ENCODE data around the gene LPAR5. TPM values are rescaled to one million over a fixed set of nuclear protein-coding genes. Genes with fewer than 3 reads are reported as not detected.

Gene LPAR5
- polyA plus RNA-seq, 3 donors: 0.11 to 1.0 (median 0.35) TPM

GRCh38 chr12:6582196-6582595 is 53.6 kb downstream of the LPAR5 start:
- WGBS, 3 donors: 76 to 80% (median 76%) methylated on average over 6 of the region's 6 CpGs
- H3K27ac ChIP-seq (ENCODE audit: low read depth, low read length): no peak overlapping the region

GRCh38 chr12:6575648-6576047 is 60.1 kb downstream of the LPAR5 start:
- H3K27ac ChIP-seq (ENCODE audit: low read depth, low read length): no peak overlapping the region
- 88 to 92% (median 89%) methylated on average over 8 of the region's 8 CpGs for WGBS, 3 donors

- 87 to 91% (median 89%) methylated on average over 4 of the region's 4 CpGs for WGBS, 3 donors
- no peak overlapping the region for H3K27ac ChIP-seq (ENCODE audit: low read depth, low read length)
Observed at GRCh38 chr12:6574576-6575295, 61.0 kb downstream of the LPAR5 start.

DNA sequence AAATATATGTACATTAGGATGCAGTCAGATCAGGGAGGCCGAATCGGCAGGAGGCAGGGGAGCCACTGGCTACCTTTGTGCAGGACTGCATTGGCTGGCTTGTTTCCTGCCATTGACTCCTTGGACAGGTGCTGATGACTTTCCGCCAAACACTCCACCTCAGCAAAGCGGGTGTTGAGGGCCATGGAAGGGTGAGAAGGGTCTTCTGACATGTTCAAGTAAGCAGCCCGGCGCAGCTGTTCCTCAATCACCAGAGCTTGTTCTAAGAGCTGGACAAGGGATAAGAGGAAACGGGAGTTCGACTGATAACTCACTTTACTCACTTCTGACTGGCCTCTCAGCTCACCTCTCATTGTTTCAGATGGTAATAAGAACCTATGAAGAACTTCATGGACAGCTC is 62.8 kb downstream of the LPAR5 start:
- no peak overlapping the region for H3K27ac ChIP-seq (ENCODE audit: low read depth, low read length)
- WGBS, 3 donors: 86 to 91% (median 91%) methylated on average over 8 of the region's 8 CpGs

GRCh38 chr12:6570264-6570887 is 65.4 kb downstream of the LPAR5 start:
- WGBS, 3 donors: 58 to 71% (median 66%) methylated on average over 7 of the region's 7 CpGs
- no peak overlapping the region for H3K27ac ChIP-seq (ENCODE audit: low read depth, low read length)

- WGBS, 3 donors: 40 to 85% (median 82%) methylated on average over 7 of the region's 7 CpGs
- H3K27ac ChIP-seq (ENCODE audit: low read depth, low read length): no peak overlapping the region
Observed at GRCh38 chr12:6569786-6570185, 66.0 kb downstream of the LPAR5 start.

DNA sequence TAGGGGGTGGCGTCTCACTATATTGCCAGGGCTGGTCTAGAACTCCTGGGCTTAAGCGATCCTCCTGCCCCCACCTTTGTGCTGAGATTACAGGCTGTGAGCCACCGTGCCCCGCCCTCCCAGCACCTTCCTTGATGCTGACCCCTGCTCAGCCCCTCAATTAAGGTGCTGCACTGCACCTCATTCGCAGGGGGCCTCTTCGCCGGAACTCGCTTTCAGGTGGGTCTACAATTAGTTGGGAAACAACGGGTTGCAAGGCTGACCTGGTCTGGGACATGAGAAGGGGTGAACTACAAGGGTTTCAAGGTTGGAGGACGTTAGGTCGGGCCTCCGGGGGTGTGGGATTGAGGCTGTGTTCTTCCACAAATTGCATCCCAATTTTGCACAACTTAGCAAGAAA is 66.4 kb downstream of the LPAR5 start:
- 66 to 88% (median 87%) methylated on average over 12 of the region's 12 CpGs for WGBS, 3 donors
- no peak overlapping the region for H3K27ac ChIP-seq (ENCODE audit: low read depth, low read length)

Other genes with a start within 250 kb of the LPAR5 start
- gene CD27, start 191.0 kb downstream of the LPAR5 start, polyA plus RNA-seq: 1 to 10 TPM in 1 of 3 donors, under 1 TPM in 1, not detected in 1; 0.82 to 1.1 TPM
- gene TAPBPL, start 183.9 kb downstream of the LPAR5 start, polyA plus RNA-seq: 10 to 100 TPM in 1 of 3 donors, 1 to 10 TPM in 2; 8.0 to 15.9 (median 8.9) TPM
- 1 to 10 TPM; 3.3 to 4.7 (median 4.6) TPM for gene VAMP1, start 165.3 kb downstream of the LPAR5 start, polyA plus RNA-seq
- 100 to 1,000 TPM in 1 of 3 donors, 10 to 100 TPM in 2; 74.8 to 100 (median 94.9) TPM for gene MRPL51, start 142.7 kb downstream of the LPAR5 start, polyA plus RNA-seq
- gene NCAPD2, start 141.9 kb downstream of the LPAR5 start, polyA plus RNA-seq: 1 to 10 TPM; 5.5 to 7.4 (median 7.1) TPM
- 1,000 to 10,000 TPM in 2 of 3 donors, 100 to 1,000 TPM in 1; 763 to 1,731 (median 1,287) TPM for gene GAPDH, start 101.4 kb downstream of the LPAR5 start, polyA plus RNA-seq
- 10 to 100 TPM in 2 of 3 donors, 1 to 10 TPM in 1; 7.3 to 18.7 (median 15.3) TPM for gene IFFO1, start 79.9 kb downstream of the LPAR5 start, polyA plus RNA-seq
- gene NOP2, start 67.7 kb downstream of the LPAR5 start, polyA plus RNA-seq: 10 to 100 TPM; 11.8 to 42.9 (median 22.0) TPM
- 100 to 1,000 TPM in 1 of 3 donors, 10 to 100 TPM in 2; 77.3 to 133 (median 92.3) TPM for gene CHD4, start 28.6 kb downstream of the LPAR5 start, polyA plus RNA-seq
- 1 to 10 TPM in 1 of 3 donors, under 1 TPM in 1, not detected in 1; 0.74 to 1.6 TPM for gene ACRBP, start 11.5 kb upstream of the LPAR5 start, polyA plus RNA-seq
- 10 to 100 TPM; 23.2 to 28.7 (median 25.2) TPM for gene ING4, start 27.2 kb upstream of the LPAR5 start, polyA plus RNA-seq
- gene ZNF384, start 53.4 kb upstream of the LPAR5 start, polyA plus RNA-seq: 10 to 100 TPM; 25.2 to 35.8 (median 25.7) TPM
- under 1 TPM in 2 of 3 donors, not detected in 1; 0.09 to 0.49 TPM for gene PIANP, start 64.9 kb upstream of the LPAR5 start, polyA plus RNA-seq
- 10 to 100 TPM; 33.5 to 71.9 (median 66.1) TPM for gene COPS7A, start 88.1 kb upstream of the LPAR5 start, polyA plus RNA-seq
- 100 to 1,000 TPM in 2 of 3 donors, 10 to 100 TPM in 1; 78.2 to 196 (median 188) TPM for gene MLF2, start 117.2 kb upstream of the LPAR5 start, polyA plus RNA-seq
- gene PTMS, start 130.4 kb upstream of the LPAR5 start, polyA plus RNA-seq: 100 to 1,000 TPM in 2 of 3 donors, 10 to 100 TPM in 1; 71.7 to 632 (median 263) TPM
- gene LAG3, start 136.6 kb upstream of the LPAR5 start, polyA plus RNA-seq: 1 to 10 TPM in 2 of 3 donors, under 1 TPM in 1; 0.08 to 3.0 (median 1.0) TPM
- 10 to 100 TPM in 1 of 3 donors, 1 to 10 TPM in 2; 3.7 to 11.2 (median 7.6) TPM for gene CD4, start 153.6 kb upstream of the LPAR5 start, polyA plus RNA-seq
- gene GPR162, start 185.9 kb upstream of the LPAR5 start, polyA plus RNA-seq: 1 to 10 TPM; 2.0 to 5.1 (median 5.1) TPM
- gene P3H3, start 192.4 kb upstream of the LPAR5 start, polyA plus RNA-seq: 1 to 10 TPM; 5.4 to 9.0 (median 7.4) TPM
- 1 to 10 TPM in 1 of 3 donors, under 1 TPM in 2; 0.86 to 1.7 (median 0.89) TPM for gene GNB3, start 205.0 kb upstream of the LPAR5 start, polyA plus RNA-seq
- gene CDCA3, start 215.3 kb upstream of the LPAR5 start, polyA plus RNA-seq: 1 to 10 TPM in 1 of 3 donors, under 1 TPM in 2; 0.52 to 1.1 (median 0.64) TPM
- 10 to 100 TPM; 14.7 to 32.5 (median 28.5) TPM for gene USP5, start 216.2 kb upstream of the LPAR5 start, polyA plus RNA-seq
- 100 to 1,000 TPM; 244 to 500 (median 371) TPM for gene TPI1, start 231.6 kb upstream of the LPAR5 start, polyA plus RNA-seq
- gene SPSB2, start 237.3 kb upstream of the LPAR5 start, polyA plus RNA-seq: 1 to 10 TPM; 5.4 to 6.2 (median 5.6) TPM